ENCODE data around the gene EMD.
"Not testable (repeated sequence)": the region's sequence is repeated elsewhere in the genome, so short reads cannot be mapped to it uniquely, and the experiment has no call there.

Gene EMD

DNA sequence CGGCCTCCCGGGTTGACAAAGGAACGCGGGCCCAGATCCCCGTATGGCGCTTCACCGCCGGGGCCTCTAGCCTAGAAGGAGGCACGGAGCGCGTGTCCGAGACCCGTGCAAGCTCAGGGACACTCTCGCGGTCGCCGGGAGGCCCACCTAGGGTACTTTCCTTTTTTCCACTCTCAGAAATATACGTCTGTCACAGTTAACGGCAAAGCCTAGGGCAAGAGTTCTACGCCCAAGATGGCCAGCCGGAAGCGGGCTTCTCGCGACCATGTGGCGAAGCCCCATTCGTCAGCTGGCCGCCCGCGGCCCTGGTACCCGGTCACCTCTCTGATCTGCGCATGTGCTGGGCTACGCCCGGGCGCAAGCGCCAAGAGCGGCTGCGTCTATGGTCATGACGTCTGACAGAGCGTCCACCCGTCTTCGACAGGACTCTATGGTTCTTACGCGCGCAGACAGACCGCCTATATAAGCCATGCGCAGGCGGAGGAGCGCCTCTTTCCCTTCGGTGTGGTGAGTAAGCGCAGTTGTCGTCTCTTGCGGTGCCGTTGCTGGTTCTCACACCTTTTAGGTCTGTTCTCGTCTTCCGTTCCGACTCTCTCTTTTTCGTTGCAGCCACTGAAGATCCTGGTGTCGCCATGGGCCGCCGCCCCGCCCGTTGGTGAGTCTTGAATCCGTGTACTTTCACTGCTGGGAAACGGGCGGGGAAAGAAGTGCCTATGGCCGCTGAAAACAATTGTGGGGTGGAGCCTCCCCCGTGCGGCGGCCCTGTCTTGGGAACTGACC, 19.0 kb downstream of the EMD start, which contains the start of gene RPL10:
RPL10 (plus strand) TSS at position 490 of the 780 bp plus-strand sequence; CDS start at position 633, 143 bp downstream.
- peak; percentile 97 for DNase-seq

DNA sequence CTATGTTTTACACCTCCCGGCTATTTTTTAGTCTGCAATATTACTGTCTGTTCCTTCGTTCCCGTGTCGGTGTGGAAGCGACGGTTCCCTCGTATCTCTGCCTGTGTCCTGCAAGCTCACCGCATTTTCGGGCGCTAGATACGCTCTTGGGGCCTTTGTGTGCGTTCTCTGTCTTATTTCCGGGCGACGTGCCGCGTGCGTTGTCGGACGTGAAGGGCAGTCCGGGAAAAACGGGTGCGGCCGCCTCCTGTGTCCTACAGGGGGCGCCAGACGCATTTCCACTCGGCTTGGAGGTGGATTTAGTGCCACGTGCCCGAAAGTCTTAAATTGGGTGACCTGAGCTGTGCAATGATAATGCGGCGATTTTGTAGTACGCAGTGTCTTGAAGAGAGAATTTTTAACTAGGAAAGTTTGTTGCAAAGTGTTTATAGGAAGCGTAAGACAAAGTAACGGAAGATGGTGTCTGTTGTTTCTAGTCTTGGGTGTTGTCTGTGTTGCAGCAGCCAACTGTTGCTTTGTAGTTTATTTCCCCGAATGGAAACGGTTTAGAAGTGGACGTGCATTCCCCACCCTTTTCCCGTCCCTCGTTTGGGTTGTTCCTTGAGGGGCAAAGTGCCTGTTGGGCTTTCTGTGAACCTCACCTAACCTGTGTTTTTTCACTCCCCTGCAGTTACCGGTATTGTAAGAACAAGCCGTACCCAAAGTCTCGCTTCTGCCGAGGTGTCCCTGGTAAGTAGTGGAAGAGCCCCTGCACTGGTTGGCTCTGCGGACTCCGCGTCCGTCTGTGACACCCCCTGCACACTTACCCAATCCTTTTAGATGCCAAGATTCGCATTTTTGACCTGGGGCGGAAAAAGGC, 19.8 kb downstream of the EMD start:
- DNase-seq = peak; percentile 89

DNA sequence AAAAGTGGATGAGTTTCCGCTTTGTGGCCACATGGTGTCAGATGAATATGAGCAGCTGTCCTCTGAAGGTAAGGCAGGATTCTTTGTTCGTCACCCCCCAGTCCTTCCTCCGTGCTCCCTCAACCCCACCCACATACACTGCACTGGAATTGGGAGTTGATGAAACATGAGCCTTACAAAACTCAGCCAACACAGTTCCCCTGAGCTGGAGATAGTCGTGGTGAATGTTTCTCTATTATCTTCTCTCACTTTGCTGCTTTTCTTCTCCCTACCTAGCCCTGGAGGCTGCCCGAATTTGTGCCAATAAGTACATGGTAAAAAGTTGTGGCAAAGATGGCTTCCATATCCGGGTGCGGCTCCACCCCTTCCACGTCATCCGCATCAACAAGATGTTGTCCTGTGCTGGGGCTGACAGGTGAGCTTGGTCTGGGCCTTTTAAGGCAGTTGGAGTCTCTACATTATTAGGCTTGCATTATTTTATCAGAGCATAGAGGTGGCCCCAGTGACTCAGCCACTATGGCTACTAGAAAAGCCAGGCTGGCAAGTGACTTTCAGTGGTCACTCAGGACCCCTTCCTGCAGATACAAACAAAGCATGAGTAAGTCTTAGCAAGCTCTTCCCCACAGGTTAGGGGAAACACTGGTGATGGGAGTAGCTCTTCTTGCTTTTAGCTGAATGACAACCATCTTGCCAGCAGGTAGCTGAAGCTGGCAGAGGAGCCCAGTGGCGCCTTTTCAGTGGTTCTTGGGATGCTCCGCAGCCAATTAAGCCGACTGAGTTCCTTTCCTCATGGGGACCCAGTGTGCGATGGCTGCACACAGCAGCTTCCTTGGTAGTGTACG, 20.7 kb downstream of the EMD start:
- DNase-seq = no peak

DNA sequence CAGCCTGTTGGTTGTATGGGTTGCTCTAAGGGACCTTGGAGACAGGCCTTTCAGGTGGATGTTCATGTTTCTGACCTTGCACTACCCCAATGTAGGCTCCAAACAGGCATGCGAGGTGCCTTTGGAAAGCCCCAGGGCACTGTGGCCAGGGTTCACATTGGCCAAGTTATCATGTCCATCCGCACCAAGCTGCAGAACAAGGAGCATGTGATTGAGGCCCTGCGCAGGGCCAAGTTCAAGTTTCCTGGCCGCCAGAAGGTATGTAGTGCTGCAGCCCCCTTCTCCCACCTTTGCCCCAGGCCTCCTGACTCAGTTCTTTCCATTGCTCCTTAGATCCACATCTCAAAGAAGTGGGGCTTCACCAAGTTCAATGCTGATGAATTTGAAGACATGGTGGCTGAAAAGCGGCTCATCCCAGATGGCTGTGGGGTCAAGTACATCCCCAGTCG, 21.3 kb downstream of the EMD start:
- not testable (repeated sequence) for DNase-seq

DNA sequence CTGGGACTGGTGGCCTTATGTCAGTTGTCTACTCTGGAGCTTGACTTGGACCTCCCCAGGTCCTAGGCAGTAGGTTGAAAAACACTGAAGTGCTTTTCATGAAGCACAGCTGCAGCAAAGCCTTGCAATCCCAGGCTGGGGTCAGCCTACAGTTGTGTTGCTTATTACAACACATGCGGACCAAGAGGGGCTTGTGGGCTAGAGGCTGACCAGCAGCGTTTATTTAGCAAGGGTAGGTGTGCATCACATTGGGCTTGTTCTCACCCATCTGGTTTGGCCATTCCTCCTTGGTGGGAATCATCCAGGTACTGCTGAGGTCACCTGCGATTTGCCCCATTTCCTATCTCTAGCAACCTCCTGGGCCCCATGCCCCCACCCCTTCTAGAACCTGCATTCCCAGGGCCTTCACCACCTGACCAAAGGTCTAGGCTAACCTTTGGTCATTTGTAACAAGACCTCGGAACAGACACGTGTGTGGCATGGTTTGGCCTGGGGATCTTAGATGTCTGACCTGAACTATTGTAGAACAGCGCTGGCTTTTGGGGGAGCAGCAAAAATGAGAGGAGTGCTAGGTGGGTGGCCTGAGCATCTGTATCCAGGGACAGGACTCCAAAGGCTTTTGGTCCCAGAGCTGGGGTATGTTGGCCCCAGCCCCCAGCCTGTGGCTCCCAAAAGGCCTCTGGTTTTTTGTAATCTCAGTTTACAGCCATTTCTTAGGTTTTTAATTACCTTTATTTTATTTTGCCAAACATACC, 22.1 kb downstream of the EMD start:
- no peak for DNase-seq

DNA sequence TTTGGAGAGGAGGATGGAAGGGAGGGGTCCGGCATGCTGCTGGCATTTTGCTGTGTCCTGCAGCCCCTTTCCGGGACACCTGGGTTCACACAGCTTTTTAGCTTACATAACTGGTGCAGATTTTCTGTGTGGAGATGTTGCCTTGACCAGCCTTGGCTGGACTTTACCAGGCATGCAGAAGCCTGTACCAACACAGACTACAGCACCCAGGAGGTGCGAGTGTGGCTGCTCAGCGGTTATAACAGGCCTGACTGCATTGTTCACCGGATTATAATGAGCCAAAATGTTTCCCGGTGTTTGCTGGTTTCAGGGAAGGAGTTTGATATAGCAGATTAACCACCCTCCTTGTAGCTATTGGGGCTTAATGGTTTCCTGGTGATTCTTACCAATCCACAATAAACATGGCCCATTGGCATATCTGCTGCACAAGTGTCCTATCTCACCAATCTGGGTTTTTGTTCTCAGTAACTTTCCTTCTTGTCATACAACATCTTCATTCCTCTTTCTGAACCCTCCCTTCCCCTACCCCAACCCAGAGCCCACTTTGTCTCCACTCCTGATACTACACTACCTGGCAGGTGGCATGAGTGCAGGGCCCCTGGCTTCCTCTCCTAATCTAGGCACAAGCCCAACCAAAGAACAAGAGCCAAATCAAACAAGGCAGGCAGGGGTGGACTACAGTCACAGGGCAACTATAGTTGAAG, 23.0 kb downstream of the EMD start:
- DNase-seq = no peak

DNA sequence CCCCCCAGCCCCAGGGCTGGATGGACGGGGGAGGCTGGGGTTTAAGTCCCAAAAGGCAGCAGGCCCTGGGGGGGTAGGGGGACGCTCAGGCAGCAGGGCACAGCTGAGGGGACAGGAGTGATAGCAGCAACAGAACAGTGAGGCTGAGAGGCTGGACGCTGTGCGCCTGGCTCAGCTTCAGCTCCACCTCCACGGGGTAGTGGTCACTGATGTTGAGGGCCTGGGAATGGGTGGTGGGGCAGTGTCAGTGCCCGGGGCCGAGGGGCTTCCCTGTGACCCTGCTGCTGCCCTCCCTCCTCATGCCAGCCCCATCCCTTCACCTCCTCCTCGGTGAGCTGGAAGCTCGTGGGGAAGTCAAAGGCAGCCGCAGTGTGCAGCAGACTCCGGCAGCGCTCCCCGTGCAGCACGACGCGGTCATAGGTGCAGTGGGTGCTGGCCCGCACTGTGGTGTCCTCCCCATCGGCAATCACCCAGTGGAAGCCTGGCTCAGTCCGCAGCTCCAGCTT, 23.6 kb downstream of the EMD start:
- no peak for DNase-seq

DNA sequence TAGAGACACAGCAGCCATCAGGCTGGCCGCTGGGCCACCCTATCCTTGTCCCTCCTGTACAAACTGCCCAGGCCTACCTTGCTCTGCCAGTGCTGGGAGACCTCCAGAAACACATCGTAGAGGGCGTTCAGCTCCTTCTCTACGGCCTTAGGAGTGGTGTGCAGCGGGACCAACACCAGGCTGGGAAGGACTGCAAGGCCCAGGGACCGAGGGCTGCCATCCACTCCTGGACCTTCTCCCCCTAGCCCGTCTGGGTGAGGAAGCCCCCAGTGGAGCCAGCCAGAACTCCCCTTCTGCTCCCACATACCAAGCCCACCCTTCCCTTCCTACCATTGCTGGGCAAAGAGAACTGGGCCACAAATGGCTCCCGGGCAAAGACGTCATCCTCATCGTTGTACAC, 24.1 kb downstream of the EMD start:
- DNase-seq = no peak

DNA sequence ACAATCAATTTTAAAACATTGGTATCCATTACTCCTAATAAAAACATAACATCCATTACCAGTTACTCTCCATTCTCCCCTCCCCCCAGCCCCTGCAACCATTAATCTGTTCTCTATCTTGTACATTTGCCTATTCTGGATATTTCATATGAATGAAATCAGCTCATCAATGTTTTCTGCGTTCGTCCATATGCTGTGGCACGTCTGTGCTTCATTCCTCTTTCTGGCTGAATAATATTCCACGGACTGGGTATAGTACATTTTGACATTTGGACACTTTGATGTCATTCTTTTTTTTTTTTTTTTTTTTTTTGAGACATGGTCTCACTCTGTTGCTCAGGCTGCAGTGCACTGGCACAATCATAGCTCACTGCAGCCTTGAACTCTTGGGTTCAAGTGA, 24.8 kb downstream of the EMD start:
- DNase-seq = no peak

DNA sequence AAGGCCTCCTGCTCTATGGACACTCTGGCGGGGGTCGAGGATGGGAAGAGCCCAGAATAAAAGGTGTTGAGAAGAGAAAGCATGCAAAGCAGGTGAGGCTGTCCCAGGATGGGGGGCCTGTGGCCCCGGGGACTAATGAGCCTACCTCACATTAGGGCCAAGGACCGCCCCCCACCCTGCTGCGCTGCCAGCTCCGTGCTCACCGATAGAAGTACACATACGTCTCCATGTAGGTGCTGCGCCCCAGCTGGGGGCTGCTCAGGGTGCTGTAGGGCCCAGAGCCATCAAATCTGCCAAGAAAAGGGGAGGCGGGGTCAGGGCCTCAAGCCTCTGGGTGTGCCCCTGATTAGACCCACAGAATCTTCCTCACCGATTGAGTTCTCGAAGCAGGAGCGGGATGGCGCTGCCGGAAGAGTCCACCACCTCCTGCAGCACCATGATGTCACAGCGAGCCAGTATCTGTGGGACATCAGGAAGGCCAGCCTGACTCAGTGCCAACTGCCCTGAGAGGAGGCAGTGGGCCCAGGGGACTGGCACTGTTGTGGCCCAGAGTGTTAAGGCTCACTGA, 25.6 kb downstream of the EMD start:
- DNase-seq = no peak

DNA sequence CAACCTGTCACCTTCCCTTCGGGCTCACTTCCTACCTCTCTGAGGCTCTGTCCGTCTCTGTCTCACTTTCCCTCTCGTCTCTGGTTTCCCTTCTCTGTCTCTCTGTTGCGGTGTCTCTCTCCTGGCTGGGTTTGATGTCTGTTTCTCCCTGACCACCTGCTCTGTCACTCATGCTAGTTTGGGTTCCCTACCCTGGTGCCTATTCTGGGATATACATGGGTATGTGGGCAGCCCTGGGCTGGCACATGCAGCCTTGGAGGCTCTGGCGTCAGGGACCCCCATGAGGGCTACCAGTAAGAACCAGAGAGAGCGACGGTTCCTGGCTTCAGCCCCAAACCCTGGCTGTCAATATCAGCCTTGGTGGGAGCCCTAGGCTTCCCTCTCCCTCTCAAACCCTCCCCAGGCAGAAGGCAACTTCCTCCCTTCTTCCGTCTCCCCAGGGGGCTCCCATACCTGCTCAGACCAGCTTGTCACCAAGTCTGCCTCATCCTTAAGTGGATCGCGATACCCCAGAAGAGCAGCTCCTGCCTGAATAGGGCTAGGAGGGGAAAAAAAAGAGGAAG, 29.6 kb downstream of the EMD start:
- no peak for DNase-seq

DNA sequence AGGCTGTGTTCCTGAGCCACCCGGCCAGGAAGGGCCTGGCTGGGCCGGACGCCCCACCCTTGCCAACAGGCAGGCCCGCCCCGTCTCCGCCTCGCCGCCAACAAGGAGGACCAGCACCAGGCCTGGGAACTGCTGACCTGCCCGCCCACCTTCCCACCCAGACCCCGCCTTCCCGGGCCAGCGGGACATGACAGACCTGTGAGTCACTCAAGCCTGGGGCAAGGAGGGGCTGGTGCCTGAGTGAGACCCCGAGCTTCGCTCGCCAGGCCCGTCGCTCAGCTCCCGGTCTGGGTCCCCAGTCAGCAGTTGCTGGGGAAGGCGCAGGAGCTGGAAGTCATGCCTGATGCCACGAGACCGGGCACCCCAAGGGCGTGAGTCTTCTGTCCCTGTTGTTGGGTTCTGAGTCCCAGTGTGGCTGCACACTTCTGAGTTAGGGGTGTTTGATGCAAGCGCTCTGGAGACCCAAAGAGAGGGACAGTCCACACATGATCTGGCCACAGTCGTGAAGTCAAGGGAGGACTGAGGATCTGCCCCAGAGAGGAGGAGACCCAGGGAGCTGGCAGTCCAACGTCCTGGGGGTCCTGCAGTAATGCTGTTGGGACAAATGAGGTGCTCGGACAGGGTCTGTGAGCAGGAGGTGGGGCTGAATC, 30.3 kb downstream of the EMD start, which contains the start of gene DNASE1L1:
DNASE1L1 (minus strand) TSS at position 33 of the 650 bp plus-strand sequence. CDS start 3,686 bp downstream, outside the sequence.
- DNase-seq = peak; percentile 62

DNA sequence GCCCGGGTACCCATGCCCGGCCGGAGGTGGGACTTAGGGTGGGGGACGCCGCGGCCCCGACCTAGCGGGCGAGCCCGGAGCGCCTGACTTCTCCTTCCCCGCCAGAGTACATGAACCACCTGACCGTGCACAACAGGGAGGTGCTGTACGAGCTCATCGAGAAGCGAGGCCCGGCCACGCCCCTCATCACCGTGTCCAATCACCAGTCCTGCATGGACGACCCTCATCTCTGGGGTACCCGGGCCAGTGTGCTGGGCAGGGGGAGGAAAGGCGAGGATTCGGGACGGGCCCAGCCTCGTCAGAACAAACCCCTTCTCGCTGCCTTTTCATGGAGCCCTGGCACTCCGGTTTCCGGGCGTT, 32.9 kb downstream of the EMD start:
- DNase-seq = peak; percentile 74

DNA sequence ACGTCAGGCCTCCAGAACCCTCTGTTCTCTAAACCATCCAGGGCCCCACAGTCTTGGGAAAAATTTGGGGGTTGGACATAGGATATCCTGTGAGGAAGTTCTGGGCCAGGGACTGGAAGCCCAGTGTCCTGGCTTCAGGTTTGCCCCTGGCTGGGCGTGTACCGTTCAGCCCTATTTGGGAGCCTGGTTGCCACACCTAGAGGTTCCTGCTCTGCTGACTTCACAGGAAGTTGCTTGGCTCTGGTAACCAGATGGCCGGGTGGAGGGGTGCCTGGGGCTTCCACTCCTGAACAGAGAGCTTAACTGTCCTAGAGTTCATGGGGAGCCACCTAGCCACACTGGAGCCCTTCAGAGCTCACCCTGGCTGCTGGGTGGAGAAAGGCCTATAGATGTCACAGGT, 33.4 kb downstream of the EMD start:
- DNase-seq = no peak

DNA sequence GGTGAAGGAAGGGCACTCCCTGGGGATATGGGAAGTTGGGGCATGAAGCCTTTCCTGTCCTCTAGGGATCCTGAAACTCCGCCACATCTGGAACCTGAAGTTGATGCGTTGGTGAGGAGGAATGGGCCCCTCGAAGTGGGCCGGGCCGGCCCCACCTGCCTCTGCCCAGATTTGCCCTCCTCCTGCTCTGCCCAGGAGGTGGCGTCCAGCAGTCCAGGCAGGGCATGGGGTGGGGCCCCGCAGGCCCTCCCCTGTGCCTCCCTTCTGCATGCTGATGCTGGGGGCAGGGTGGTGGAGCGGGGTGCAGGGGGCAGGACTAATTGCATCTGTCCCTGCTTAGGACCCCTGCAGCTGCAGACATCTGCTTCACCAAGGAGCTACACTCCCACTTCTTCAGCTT, 34.0 kb downstream of the EMD start:
- DNase-seq = no peak

DNA sequence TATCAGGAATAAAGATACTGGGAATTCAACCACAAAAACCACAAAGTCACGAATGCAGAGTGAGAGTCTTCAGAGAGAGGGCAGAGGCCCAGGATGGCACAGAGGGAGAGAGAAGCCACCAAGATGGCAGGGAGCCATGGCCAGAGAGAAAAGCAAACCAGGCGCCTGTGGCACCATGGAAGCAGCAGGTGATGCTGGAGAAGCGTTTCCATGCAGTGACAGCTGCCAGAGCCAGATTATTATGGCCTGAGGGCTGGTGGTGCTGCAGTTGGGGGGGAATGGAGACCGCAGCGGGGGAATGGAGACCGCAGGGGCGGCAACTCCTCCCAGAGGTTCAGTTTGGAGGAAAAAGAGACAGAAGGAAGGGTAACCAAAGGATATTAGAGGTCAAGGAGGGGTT, 38.1 kb downstream of the EMD start:
- DNase-seq = no peak

DNA sequence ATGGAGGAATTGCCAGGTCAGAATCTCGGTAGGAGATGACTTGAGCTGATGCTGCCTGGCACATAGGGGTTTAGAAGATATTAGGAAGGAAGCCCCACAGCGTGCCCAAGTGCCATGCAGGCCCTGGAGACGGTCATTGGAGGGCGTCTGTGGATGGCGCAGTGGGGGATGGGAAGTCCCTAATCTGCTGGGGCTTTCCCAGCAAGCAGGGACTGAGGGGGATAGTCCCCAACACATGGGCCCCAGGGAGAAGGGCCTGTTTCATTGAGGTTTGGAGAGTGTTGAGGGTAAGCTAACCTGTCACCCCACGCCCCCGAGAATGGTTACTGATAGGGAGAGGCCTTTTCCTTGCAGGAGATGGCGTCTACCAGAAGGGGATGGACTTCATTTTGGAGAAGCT, 40.1 kb downstream of the EMD start:
- no peak for DNase-seq

DNA sequence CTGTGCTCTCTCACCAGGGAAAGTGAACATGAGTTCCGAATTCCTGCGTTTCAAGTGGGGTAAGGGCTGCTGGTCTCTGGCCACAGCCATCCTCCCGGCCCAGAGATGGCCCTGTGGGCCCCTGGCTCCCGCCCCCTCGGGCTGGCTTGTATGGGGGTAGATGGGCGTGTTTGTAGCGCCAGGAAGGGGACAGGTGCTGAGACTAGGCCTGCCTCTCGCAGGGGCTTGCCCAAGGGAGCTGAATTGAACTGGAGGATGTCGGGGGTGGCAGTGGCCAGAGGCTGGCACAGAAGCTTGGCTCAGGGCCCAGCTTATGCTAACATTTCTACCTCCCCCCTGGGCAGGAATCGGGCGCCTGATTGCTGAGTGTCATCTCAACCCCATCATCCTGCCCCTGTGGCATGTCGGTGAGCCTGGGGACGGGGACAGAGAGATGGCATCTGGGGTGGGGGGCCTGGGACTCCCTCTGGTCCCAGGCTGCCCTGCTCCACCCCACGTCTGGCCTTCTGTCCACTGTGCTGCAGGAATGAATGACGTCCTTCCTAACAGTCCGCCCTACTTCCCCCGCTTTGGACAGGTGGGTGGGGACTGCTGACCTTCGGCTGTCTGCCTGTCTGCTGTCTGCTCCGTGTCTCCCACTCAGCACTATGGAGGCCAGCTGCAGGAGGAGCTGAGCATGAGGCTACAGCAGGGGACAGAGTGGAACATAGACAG, 40.8 kb downstream of the EMD start:
- DNase-seq = no peak

DNA sequence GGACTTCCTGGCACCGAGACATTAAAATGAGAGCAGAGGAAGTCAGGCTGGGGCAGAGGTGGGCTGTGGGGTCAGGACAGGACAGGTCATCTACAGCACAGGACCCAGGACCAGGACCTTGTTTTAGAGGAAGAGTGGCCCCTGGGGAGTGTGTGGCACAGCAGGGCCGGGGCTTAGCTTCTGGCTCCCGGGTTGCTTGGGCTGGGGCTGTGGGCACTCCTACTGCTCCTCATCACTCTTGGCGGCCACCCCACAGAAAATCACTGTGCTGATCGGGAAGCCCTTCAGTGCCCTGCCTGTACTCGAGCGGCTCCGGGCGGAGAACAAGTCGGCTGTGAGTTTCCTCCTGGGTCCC, 41.3 kb downstream of the EMD start:
- no peak for DNase-seq

Measured in right hindlimb (tissue), 1 donor.